HepG2 (cell line): ENCODE data around the gene GRHPR. TPM values are rescaled to one million over a fixed set of nuclear protein-coding genes. Genes with fewer than 3 reads are reported as not detected.

Experiments used
- ATAC-seq: fragments of 200-7000 bp; cut with Tn5 transposase; 3 replicates; pipeline ENCODE4 v1.9.1; 2020; ENCODE audit warnings: mild to moderate bottlenecking, moderate library complexity
- BruUV-seq: library from RNA; stranded (reverse); fragments of 400-500 nt; replicated peaks from 2 replicates; lab custom pipeline; 2021; lab: Mats Ljungman, UMichigan
- CTCF ChIA-PET: fragments of 300-600 bp; formaldehyde crosslinking; extraction: SDS; loops from one replicate; lab custom pipeline; 2021; ENCODE audit warnings: low total read pairs, inconsistent platforms, low intra/inter-chr PET ratio; lab: Yijun Ruan, JAX
- POLR2A ChIA-PET: fragments of 350-600 bp; sonication (Branson Sonifier 250); formaldehyde crosslinking; loops from one replicate; lab custom pipeline; 2020; ENCODE audit warnings: antibody characterized with exemption, inconsistent platforms; lab: Yijun Ruan, JAX
- DNase-seq: peaks from one replicate; pipeline ENCODE4 v3.0.0-alpha.2; 2015; ENCODE audit warnings: low spot score
- FAIRE-seq: peaks from 3 replicates; lab custom pipeline; 2011; peaks lifted over from hg19 to GRCh38; lab: Jason Lieb, UNC
- H2AFZ ChIP-seq: one replicate; pipeline ENCODE4 v1.6.1; 2011; ENCODE audit warnings: low read length, inconsistent platforms
- H3K27ac ChIP-seq: fragments of 300-600 bp; 3 replicates; pipeline ENCODE4 v1.8.0; 2011; ENCODE audit warnings: mixed run types, mild to moderate bottlenecking, mixed read lengths, low read length, inconsistent platforms; ENCODE audit not compliant: insufficient read depth; ENCODE audit errors: extremely low read length
- H3K27me3 ChIP-seq, 2 experiments: fragments of 200-600 bp in 1 of 2; 2 replicates in 1 of 2; 3 replicates in 1 of 2; pipeline versions ENCODE4 v1.6.0 to v1.8.0; 2011; ENCODE audit warnings: low read length in 2 of 2, mild to moderate bottlenecking in 2 of 2, moderate library complexity in 2 of 2, inconsistent platforms in 1 of 2; ENCODE audit not compliant: insufficient read depth in 2 of 2, control insufficient read depth in 1 of 2
- H3K36me3 ChIP-seq, 2 experiments: fragments of 200-600 bp in 1 of 2; replicated peaks in 1 of 2; 2 replicates in 1 of 2; 3 replicates in 1 of 2; pipeline versions ENCODE4 v1.5.1 to v1.8.0; 2011; ENCODE audit warnings: low read length in 2 of 2, inconsistent platforms in 1 of 2; ENCODE audit not compliant: insufficient read depth in 2 of 2, control insufficient read depth in 1 of 2
- H3K4me1 ChIP-seq: 2 replicates; pipeline ENCODE4 v1.5.1; 2012; ENCODE audit warnings: low read length, inconsistent platforms; ENCODE audit not compliant: insufficient read depth
- H3K4me2 ChIP-seq: 2 replicates; pipeline ENCODE4 v1.6.0; 2011; ENCODE audit warnings: low read depth, low read length, inconsistent platforms
- H3K4me3 ChIP-seq, 3 experiments: fragments of 200-600 bp in 1 of 3; sonication (generic), shearing (Covaris generic) in 1 of 3; replicated peaks in 1 of 3; 2 replicates each; pipeline ENCODE4 v1.5.1; 2011 to 2016; ENCODE audit warnings: low read length in 3 of 3, inconsistent platforms in 2 of 3, low read depth in 2 of 3, mild to moderate bottlenecking in 2 of 3, control low read depth in 1 of 3, mixed read lengths in 1 of 3; ENCODE audit not compliant: insufficient read depth in 1 of 3
- H3K79me2 ChIP-seq: one replicate; pipeline ENCODE4 v1.6.1; 2011; ENCODE audit warnings: low read length, inconsistent platforms; ENCODE audit not compliant: insufficient read depth
- H3K9ac ChIP-seq: 2 replicates; pipeline ENCODE4 v1.6.0; 2011; ENCODE audit warnings: mild to moderate bottlenecking, low read depth, low read length, inconsistent platforms; ENCODE audit not compliant: insufficient read depth
- H3K9me3 ChIP-seq: 2 replicates; pipeline ENCODE4 v1.5.1; 2012; ENCODE audit warnings: mild to moderate bottlenecking, low read length
- H4K20me1 ChIP-seq: 2 replicates; pipeline ENCODE4 v1.6.0; 2011; ENCODE audit warnings: inconsistent platforms, mild to moderate bottlenecking, low read length, moderate library complexity; ENCODE audit not compliant: insufficient read depth
- ASH2L ChIP-seq: fragments of 300-600, 200-600 bp; sonication (generic); IDR thresholded peaks from 2 replicates; pipeline ENCODE4 v1.7.0; 2017; ENCODE audit warnings: low read depth, mild to moderate bottlenecking, moderate library complexity, mixed read lengths, low read length; ENCODE audit not compliant: insufficient read length
- MAFG ChIP-seq: sonication (generic); formaldehyde crosslinking; IDR thresholded peaks from 2 replicates; pipeline ENCODE4 v1.5.1; 2020; ENCODE audit warnings: mild to moderate bottlenecking, missing genetic modification reagents
- MED13 ChIP-seq: sonication (generic); formaldehyde crosslinking; IDR thresholded peaks from 2 replicates; pipeline ENCODE4 v1.5.0; 2020; ENCODE audit warnings: missing genetic modification reagents
- PAX8 ChIP-seq: sonication (generic); formaldehyde crosslinking; IDR thresholded peaks from 2 replicates; pipeline ENCODE4 v1.8.0; 2022; ENCODE audit warnings: mild to moderate bottlenecking, missing genetic modification reagents, borderline replicate concordance
- PREB ChIP-seq: sonication (generic); formaldehyde crosslinking; IDR thresholded peaks from 2 replicates; pipeline ENCODE4 v1.4.0; 2020; ENCODE audit warnings: missing genetic modification reagents
- STAT6 ChIP-seq: sonication (generic); formaldehyde crosslinking; IDR thresholded peaks from 2 replicates; pipeline ENCODE4 v1.4.0; 2020; ENCODE audit warnings: missing genetic modification reagents, mild to moderate bottlenecking, borderline replicate concordance
- TAF15 ChIP-seq: fragments of 200-400 bp; formaldehyde crosslinking; IDR thresholded peaks from one replicate; pipeline ENCODE4 v1.6.1; 2018; ENCODE audit warnings: mild to moderate bottlenecking, low read depth, low read length; ENCODE audit not compliant: poor library complexity, severe bottlenecking
- ZBTB38 ChIP-seq: sonication (generic); formaldehyde crosslinking; IDR thresholded peaks from 2 replicates; pipeline ENCODE4 v1.5.1; 2020; ENCODE audit warnings: mild to moderate bottlenecking, missing genetic modification reagents
- ZC3H13 ChIP-seq: sonication (generic); formaldehyde crosslinking; IDR thresholded peaks from 2 replicates; pipeline ENCODE4 v1.8.1; 2023; ENCODE audit warnings: mild to moderate bottlenecking, missing genetic modification reagents, moderate library complexity
- ZNF556 ChIP-seq: sonication (generic); formaldehyde crosslinking; IDR thresholded peaks from 2 replicates; pipeline ENCODE4 v1.4.0; 2020; ENCODE audit warnings: mild to moderate bottlenecking, missing genetic modification reagents, borderline replicate concordance
- WGBS: methylation state at CpG from one replicate; pipeline ENCODE4 v1.1.6; 2017; ENCODE audit warnings: low lambda C conversion rate; 5-methylcytosine and 5-hydroxymethylcytosine counted together
- in situ Hi-C: cut with HindIII; loops from 2 replicates; pipeline ENCODE4 v1.10.0; 2017; ENCODE audit warnings: low pct_unique_long_range_greater_than_20kb; ENCODE audit not compliant: extremely low pct_ligation_motif_present
- intact Hi-C: fragments of 100-400 bp; cut with micrococcal nuclease; formaldehyde crosslinking; loops from one replicate; pipeline ENCODE4 v1.10.0; 2022; ENCODE audit not compliant: unreplicated experiment
- polyA plus RNA-seq, 8 experiments: library from polyadenylated mRNA; depleted of rRNA in 3 of 8; stranded (reverse) in 7 of 8; unstranded in 1 of 8; fragments of >200 nt; fragmentation: Illumina TruSeq in 4 of 8; extraction: Trizol in 4 of 8; gene quantifications; 2 replicates each; pipeline versions ENCODE4 v1.2.1 to v1.2.3, GENCODE V29; 2011 to 2016; ENCODE audit warnings: low read depth in 4 of 8, missing spikeins in 1 of 8, mixed read lengths in 1 of 8; ENCODE audit not compliant: insufficient read depth in 1 of 8
- total RNA-seq, 5 experiments: library from RNA; depleted of rRNA; stranded (reverse); fragments of >200 nt; fragmentation: Illumina TruSeq; extraction: Trizol; gene quantifications; 2 replicates each; pipeline ENCODE4 v1.2.3, GENCODE V29; 2016; ENCODE audit warnings: low read depth in 1 of 5
- TF ChIP-seq, protein P1 (sequence below): sonication (generic); formaldehyde crosslinking; IDR thresholded peaks from 2 replicates; pipeline ENCODE4 v1.4.0; 2020; ENCODE audit warnings: mild to moderate bottlenecking, missing genetic modification reagents
- TF ChIP-seq, protein P2 (sequence below): sonication (generic); formaldehyde crosslinking; IDR thresholded peaks from 2 replicates; pipeline ENCODE4 v1.4.0; 2020; ENCODE audit warnings: missing genetic modification reagents
- TF ChIP-seq, protein P3 (sequence below): IDR thresholded peaks from 2 replicates; pipeline ENCODE4 v1.6.1; 2012; ENCODE audit warnings: low read length, improper control_type of control experiment

The GRHPR gene
- total and polyA plus RNA-seq, 2 of the 13 experiments (the other 11 are each of a cell fraction or from before 2014, with no cell fraction given), result 113 to 115 TPM

GRCh38 chr9:37446401-37446800, 23.9 kb downstream of the GRHPR start:
- CTCF ChIA-PET, result no interaction called here
- intact Hi-C loops (no loop called here), in situ Hi-C loops (no loop called here)
- Histone ChIP-seq H3K4me2 (no peak overlapping the region), H3K79me2 (peaks cover 56% of the 10 kb centered on the region), H3K4me3 (no peak overlapping the region), H3K9me3 (no peaks in the 10 kb centered on the region), H2AFZ (no peak overlapping the region), H3K9ac (no peak overlapping the region), H3K4me1 (peaks cover 32% of the 10 kb centered on the region), H3K36me3 (peaks cover 7 to 24% of the 10 kb centered on the region in 2 experiments; a peak in 4 of 5 replicates), H4K20me1 (peaks cover 13% of the 10 kb centered on the region), H3K27me3 (no peaks in the 10 kb centered on the region), H3K27ac (peak overlapping the region; percentile 34)
- DNase-seq, result no peak
- 89% methylated on average over 4 of the region's 4 CpGs for WGBS
- no peak for ATAC-seq
- BruUV-seq, result no TSS peak
- FAIRE-seq, result no peak
- POLR2A ChIA-PET, result interaction anchor here (2.0 kb wide), 1 partner anchor 19 kb away, joined by 5 read pairs; the partner anchor contains the start of gene ZBTB5
- TF ChIP-seq TAF15 (no peak), MED13 (CRISPR knock-in tag) (no peak), ZBTB38 (CRISPR knock-in tag) (no peak), ZC3H13 (CRISPR knock-in tag) (no peak), STAT6 (no peak), PAX8 (no peak), ASH2L (no peak), MAFG (CRISPR knock-in tag) (no peak), ZNF556 (CRISPR knock-in tag) (no peak), PREB (CRISPR knock-in tag) (no peak)
- TF ChIP-seq, protein P1, sequence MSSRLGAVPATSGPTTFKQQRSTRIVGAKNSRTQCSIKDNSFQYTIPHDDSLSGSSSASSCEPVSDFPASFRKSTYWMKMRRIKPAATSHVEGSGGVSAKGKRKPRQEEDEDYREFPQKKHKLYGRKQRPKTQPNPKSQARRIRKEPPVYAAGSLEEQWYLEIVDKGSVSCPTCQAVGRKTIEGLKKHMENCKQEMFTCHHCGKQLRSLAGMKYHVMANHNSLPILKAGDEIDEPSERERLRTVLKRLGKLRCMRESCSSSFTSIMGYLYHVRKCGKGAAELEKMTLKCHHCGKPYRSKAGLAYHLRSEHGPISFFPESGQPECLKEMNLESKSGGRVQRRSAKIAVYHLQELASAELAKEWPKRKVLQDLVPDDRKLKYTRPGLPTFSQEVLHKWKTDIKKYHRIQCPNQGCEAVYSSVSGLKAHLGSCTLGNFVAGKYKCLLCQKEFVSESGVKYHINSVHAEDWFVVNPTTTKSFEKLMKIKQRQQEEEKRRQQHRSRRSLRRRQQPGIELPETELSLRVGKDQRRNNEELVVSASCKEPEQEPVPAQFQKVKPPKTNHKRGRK (CRISPR knock-in tag), result no peak
- TF ChIP-seq, protein P2, sequence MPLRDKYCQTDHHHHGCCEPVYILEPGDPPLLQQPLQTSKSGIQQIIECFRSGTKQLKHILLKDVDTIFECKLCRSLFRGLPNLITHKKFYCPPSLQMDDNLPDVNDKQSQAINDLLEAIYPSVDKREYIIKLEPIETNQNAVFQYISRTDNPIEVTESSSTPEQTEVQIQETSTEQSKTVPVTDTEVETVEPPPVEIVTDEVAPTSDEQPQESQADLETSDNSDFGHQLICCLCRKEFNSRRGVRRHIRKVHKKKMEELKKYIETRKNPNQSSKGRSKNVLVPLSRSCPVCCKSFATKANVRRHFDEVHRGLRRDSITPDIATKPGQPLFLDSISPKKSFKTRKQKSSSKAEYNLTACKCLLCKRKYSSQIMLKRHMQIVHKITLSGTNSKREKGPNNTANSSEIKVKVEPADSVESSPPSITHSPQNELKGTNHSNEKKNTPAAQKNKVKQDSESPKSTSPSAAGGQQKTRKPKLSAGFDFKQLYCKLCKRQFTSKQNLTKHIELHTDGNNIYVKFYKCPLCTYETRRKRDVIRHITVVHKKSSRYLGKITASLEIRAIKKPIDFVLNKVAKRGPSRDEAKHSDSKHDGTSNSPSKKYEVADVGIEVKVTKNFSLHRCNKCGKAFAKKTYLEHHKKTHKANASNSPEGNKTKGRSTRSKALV, result no peak
- TF ChIP-seq, protein P3, sequence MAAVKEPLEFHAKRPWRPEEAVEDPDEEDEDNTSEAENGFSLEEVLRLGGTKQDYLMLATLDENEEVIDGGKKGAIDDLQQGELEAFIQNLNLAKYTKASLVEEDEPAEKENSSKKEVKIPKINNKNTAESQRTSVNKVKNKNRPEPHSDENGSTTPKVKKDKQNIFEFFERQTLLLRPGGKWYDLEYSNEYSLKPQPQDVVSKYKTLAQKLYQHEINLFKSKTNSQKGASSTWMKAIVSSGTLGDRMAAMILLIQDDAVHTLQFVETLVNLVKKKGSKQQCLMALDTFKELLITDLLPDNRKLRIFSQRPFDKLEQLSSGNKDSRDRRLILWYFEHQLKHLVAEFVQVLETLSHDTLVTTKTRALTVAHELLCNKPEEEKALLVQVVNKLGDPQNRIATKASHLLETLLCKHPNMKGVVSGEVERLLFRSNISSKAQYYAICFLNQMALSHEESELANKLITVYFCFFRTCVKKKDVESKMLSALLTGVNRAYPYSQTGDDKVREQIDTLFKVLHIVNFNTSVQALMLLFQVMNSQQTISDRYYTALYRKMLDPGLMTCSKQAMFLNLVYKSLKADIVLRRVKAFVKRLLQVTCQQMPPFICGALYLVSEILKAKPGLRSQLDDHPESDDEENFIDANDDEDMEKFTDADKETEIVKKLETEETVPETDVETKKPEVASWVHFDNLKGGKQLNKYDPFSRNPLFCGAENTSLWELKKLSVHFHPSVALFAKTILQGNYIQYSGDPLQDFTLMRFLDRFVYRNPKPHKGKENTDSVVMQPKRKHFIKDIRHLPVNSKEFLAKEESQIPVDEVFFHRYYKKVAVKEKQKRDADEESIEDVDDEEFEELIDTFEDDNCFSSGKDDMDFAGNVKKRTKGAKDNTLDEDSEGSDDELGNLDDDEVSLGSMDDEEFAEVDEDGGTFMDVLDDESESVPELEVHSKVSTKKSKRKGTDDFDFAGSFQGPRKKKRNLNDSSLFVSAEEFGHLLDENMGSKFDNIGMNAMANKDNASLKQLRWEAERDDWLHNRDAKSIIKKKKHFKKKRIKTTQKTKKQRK, result no peak
